Mucosa of rectum (tissue), 2 donors: Measurements from ENCODE around the gene WFS1.

Source experiments
- H3K27ac ChIP-seq, 2 donors: one replicate each; pipeline ENCODE4 v1.7.0; 2013; ENCODE audit warnings: inconsistent platforms in 2 of 2, low read depth in 2 of 2, low read length in 2 of 2
- H3K27me3 ChIP-seq, 2 donors: one replicate each; pipeline ENCODE4 v1.7.0; 2013; ENCODE audit warnings: low read length in 2 of 2; ENCODE audit not compliant: control insufficient read depth in 2 of 2, insufficient read depth in 2 of 2
- H3K36me3 ChIP-seq, 2 donors: one replicate each; pipeline ENCODE4 v1.7.0; 2013; ENCODE audit warnings: low read length in 2 of 2; ENCODE audit not compliant: control insufficient read depth in 2 of 2, insufficient read depth in 2 of 2
- H3K4me1 ChIP-seq, 2 donors: one replicate each; pipeline ENCODE4 v1.7.0; 2013; ENCODE audit warnings: low read length in 2 of 2, mild to moderate bottlenecking in 1 of 2; ENCODE audit not compliant: control insufficient read depth in 2 of 2, insufficient read depth in 2 of 2
- H3K4me3 ChIP-seq, 2 donors: one replicate each; pipeline ENCODE4 v1.7.0; 2013; ENCODE audit warnings: low read length in 2 of 2
- H3K9ac ChIP-seq, 2 donors: one replicate each; pipeline ENCODE4 v1.7.0; 2013; ENCODE audit warnings: low read length in 2 of 2, low read depth in 1 of 2, mild to moderate bottlenecking in 1 of 2
- H3K9me3 ChIP-seq, 2 donors: one replicate each; pipeline ENCODE4 v1.7.0; 2013; ENCODE audit warnings: low read length in 2 of 2; ENCODE audit not compliant: control insufficient read depth in 2 of 2
- donor health status: healthy.
- donor health status: Normal muscosa, but diverticular disease.

Gene WFS1

DNA sequence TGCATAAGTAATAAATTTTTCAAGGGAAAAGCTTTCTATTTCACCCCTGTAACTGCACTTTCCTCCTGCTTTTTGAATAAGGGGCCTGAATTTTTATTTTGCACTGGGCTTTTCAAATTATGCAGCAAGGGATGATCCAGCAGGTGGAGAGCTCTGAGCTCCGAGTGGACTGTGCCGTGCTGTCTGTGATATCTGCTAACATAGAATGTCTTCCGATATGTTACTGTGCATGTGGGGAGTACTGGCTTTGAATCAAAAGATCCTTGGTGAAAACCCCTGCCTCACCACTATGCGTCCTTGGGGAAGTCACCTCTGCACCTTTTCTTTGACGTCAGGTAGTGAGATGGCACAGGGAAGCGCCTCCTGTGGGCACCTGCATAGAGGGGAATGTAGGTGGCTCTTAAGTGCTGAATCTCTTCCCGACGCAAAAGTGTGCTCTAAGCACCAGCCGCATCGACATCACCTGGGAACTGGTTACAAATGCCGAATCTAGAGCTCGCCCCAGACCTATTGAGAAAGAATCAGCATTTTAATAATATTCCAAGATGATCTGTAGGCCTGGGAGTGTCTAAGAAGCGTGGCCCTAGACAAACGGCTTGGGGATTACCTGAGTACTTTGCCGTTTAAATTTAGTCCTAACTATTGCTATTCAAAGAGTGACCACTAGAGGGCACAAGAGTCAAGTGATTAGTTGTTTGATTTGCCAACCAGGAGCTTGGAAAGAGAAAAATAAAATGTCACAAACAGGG lies 19.2 kb upstream of the WFS1 start:
- Histone ChIP-seq H3K4me1 (no peaks in the 10 kb centered on the region), H3K36me3 (no peaks in the 10 kb centered on the region), H3K9me3 (no peaks in the 10 kb centered on the region), H3K27ac (no peak overlapping the region), H3K4me3 (no peak overlapping the region), H3K9ac (no peak overlapping the region), H3K27me3 (peaks cover 9 to 16% of the 10 kb centered on the region in 2 donors)

DNA sequence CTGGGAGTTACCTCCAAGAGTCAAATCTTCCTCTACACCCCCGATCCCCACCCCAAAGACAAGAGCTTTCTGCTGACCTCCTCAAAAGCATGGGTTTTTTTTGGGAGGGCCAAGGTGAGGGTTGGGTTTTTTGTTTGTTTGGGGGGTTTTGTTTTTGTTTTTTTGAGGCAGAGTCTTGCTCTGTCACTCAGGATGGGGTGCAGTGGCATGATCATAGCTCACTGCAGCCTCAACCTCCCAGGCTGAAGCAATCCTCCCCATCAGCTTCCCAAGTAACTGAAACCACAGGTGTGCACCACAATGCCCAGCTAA lies 18.7 kb upstream of the WFS1 start:
- H3K27me3 ChIP-seq, result peaks cover 9 to 16% of the 10 kb centered on the region in 2 donors
- no peak overlapping the region for H3K9ac ChIP-seq
- no peak overlapping the region for H3K27ac ChIP-seq
- no peak overlapping the region for H3K4me3 ChIP-seq
- no peaks in the 10 kb centered on the region for H3K4me1 ChIP-seq
- no peaks in the 10 kb centered on the region for H3K36me3 ChIP-seq
- H3K9me3 ChIP-seq, result no peaks in the 10 kb centered on the region

- H3K36me3 ChIP-seq, result no peaks in the 10 kb centered on the region
- no peak overlapping the region for H3K4me3 ChIP-seq
- H3K9me3 ChIP-seq, result no peaks in the 10 kb centered on the region
- H3K27ac ChIP-seq, result no peak overlapping the region
- peaks cover 9 to 13% of the 10 kb centered on the region in 2 donors for H3K27me3 ChIP-seq
- H3K9ac ChIP-seq, result no peak overlapping the region
- H3K4me1 ChIP-seq, result no peaks in the 10 kb centered on the region
Measured at GRCh38 chr4:6251365-6251764, 18.3 kb upstream of the WFS1 start.

GRCh38 chr4:6252051-6252450 lies 17.6 kb upstream of the WFS1 start:
- Histone ChIP-seq H3K27ac (no peak overlapping the region), H3K9ac (no peak overlapping the region), H3K27me3 (peaks cover 9 to 12% of the 10 kb centered on the region in 2 donors), H3K4me1 (no peaks in the 10 kb centered on the region), H3K4me3 (no peak overlapping the region), H3K36me3 (no peaks in the 10 kb centered on the region), H3K9me3 (no peaks in the 10 kb centered on the region)

GRCh38 chr4:6253111-6253510 lies 16.5 kb upstream of the WFS1 start:
- H3K4me3 ChIP-seq, result no peak overlapping the region

DNA sequence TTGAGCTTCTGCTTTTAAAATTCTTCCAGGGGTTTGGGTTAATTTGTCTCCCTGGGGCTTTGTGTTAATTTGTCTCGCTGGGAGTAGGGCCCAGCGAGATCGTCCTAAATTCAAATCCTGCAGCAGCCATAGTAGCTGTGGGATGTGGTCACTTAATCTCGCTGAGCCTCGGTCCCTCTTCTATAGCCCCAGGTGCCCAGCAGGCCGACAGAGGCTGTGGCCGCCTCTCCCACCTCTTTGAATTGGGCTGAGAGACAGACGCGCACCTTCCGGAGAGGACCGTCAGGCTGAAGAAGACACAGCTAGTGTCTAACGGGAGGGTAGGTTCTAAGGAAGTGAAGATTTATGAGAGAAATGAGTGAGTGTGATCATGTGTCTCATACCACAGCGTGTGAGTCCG lies 15.7 kb upstream of the WFS1 start:
- H3K27ac ChIP-seq, result no peak overlapping the region
- no peaks in the 10 kb centered on the region for H3K36me3 ChIP-seq
- H3K4me1 ChIP-seq, result no peaks in the 10 kb centered on the region

More at GRCh38 chr4:6253111-6253510, 16.5 kb upstream of the WFS1 start:
- no peaks in the 10 kb centered on the region for H3K9me3 ChIP-seq
- no peaks in the 10 kb centered on the region for H3K36me3 ChIP-seq
- no peak overlapping the region for H3K27ac ChIP-seq
- H3K9ac ChIP-seq, result no peak overlapping the region
- H3K27me3 ChIP-seq, result peaks cover 8 to 9% of the 10 kb centered on the region in 2 donors
- no peaks in the 10 kb centered on the region for H3K4me1 ChIP-seq

GRCh38 chr4:6256141-6256540 lies 13.5 kb upstream of the WFS1 start:
- Histone ChIP-seq H3K9me3 (no peaks in the 10 kb centered on the region), H3K4me3 (no peak overlapping the region), H3K4me1 (no peaks in the 10 kb centered on the region), H3K9ac (no peak overlapping the region), H3K36me3 (no peaks in the 10 kb centered on the region), H3K27ac (no peak overlapping the region), H3K27me3 (peaks cover 2 to 3% of the 10 kb centered on the region in 2 donors)

More for the DNA sequence above, 15.7 kb upstream of the WFS1 start:
- H3K9me3 ChIP-seq, result no peaks in the 10 kb centered on the region
- H3K4me3 ChIP-seq, result no peak overlapping the region
- H3K27me3 ChIP-seq, result peaks cover 6 to 8% of the 10 kb centered on the region in 2 donors
- no peak overlapping the region for H3K9ac ChIP-seq

DNA sequence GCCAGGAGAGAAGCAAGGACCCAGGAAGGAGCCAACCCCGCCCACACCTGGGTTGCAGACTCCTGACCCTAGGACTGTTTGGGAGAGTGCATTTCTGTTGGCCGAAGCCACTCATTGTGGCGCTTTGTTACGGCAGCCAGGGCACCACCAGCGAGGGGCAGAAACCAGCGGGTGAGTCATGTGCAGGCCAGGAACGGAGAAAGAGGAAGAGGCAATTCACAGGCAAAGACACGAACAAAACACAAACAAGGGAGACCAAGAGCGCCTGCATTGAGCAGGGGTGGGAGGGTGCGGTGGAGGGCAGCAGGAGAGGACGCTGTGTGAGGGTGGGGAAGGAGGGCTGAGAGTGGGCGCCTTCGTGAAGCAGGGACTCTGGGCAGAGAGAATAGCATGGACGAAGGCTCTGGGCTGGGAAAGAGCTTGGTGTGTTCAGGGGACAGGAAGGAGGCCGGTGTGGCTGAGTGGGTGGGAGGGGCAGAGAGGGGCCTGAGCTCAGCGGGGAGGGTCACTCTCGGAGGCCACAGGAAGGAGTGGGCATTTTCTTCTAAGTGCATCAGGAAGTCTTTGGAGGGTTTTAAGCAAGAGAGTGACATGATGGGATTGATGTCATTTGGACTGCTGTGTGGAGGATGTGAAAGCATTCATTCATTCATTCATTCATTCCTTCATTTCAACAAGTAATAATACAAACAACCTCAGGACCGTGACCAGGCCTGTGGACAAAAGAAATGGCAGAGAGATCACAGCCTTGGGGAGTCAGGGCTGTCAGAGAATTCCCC lies 12.2 kb upstream of the WFS1 start:
- Histone ChIP-seq H3K27me3 (peaks cover 2 to 3% of the 10 kb centered on the region in 2 donors), H3K4me1 (no peaks in the 10 kb centered on the region), H3K36me3 (no peaks in the 10 kb centered on the region), H3K4me3 (no peak overlapping the region), H3K27ac (no peak overlapping the region), H3K9me3 (no peaks in the 10 kb centered on the region), H3K9ac (no peak overlapping the region)

DNA sequence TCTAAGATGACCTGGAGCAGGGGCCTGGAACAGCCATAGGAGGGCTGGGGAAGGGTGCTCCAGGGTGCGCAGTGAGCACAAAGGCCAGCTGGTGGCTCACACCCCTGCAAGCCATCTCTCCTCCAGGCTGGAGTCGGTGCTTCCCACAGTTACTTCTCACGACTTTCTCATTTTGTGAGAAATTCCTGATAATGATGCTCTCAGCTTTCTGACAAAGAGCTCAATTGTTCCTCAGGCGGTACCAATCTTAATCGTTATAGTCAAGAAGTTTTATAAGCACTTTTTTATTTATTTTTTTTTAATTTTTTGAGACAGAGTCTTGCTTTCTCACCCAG lies 11.7 kb upstream of the WFS1 start:
- Histone ChIP-seq H3K4me3 (no peak overlapping the region), H3K9ac (no peak overlapping the region), H3K36me3 (no peaks in the 10 kb centered on the region), H3K27ac (no peak overlapping the region), H3K27me3 (peaks cover 2 to 3% of the 10 kb centered on the region in 2 donors), H3K4me1 (no peaks in the 10 kb centered on the region), H3K9me3 (no peaks in the 10 kb centered on the region)

GRCh38 chr4:6258741-6259140 lies 10.9 kb upstream of the WFS1 start:
- no peaks in the 10 kb centered on the region for H3K9me3 ChIP-seq
- no peak overlapping the region for H3K4me3 ChIP-seq
- no peaks in the 10 kb centered on the region for H3K36me3 ChIP-seq

More at GRCh38 chr4:6258741-6259140, 10.9 kb upstream of the WFS1 start:
- Histone ChIP-seq H3K4me1 (no peaks in the 10 kb centered on the region), H3K9ac (no peak overlapping the region), H3K27me3 (peaks cover 2 to 3% of the 10 kb centered on the region in 2 donors), H3K27ac (no peak overlapping the region)
